ELR (cell line): ENCODE results near the gene RMND5A.

Source experiments
- DNase-seq: peaks from one replicate; pipeline ENCODE4 v3.0.0-alpha.2; 2015; ENCODE audit warnings: low read depth

Gene RMND5A

DNA sequence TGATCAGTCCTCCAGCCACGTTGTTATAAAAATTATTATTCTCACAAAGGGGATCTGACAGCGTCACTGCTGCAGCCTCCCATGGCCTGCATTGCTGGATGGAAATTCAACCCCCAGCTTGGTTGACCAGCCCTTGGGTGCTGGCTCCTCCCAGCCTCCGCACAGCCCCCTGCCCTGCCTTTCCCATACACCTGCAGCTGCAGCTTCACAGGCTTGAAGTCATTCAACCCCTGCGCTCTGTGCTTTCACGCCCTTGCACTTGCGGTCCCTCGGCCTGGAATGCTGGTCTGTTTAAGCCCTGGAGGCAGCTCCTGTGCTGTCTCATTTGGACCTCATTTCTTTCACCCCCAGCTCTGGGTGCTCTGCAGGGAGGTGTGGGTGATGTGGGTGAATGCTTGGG is 71.5 kb downstream of the RMND5A start:
- no peak for DNase-seq

DNA sequence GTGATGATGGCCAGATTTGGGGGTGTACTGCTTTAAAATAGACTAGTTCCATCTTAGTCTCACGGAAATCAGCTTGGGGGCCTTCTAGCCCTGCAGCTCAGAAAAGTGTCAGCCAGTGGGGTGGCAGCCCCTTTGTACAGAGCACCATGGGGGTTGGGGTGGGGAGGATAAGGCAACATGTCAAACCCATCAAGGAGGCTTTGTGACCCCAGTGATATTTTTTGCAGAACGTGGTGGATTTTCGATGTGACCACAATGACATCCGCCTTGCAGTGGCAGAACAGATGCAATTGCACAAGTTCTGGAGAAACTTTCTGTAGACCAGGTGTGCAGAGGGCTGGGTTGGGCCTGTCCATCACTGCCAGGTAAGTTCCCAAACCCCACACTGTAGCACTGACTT is 73.7 kb downstream of the RMND5A start:
- no peak for DNase-seq

DNA sequence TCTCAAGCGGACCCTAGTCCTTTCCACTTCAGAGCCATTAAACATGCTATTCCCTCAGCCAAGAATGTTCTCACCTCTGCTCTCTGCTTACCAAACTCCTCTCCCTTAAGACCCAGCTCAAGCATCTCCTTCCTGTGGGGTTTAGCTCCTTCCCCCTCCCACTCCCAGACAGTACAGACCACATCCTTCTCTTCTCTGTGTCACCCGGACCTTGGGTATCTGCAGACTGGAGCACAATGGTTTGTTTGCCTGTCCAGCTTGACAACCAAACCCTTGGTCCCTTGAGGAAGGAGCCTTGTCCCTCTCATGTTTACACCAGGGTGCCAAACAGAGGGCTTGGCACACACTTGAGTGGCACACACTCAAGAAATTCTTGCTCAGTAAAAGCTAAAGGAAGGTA is 74.8 kb downstream of the RMND5A start:
- no peak for DNase-seq

DNA sequence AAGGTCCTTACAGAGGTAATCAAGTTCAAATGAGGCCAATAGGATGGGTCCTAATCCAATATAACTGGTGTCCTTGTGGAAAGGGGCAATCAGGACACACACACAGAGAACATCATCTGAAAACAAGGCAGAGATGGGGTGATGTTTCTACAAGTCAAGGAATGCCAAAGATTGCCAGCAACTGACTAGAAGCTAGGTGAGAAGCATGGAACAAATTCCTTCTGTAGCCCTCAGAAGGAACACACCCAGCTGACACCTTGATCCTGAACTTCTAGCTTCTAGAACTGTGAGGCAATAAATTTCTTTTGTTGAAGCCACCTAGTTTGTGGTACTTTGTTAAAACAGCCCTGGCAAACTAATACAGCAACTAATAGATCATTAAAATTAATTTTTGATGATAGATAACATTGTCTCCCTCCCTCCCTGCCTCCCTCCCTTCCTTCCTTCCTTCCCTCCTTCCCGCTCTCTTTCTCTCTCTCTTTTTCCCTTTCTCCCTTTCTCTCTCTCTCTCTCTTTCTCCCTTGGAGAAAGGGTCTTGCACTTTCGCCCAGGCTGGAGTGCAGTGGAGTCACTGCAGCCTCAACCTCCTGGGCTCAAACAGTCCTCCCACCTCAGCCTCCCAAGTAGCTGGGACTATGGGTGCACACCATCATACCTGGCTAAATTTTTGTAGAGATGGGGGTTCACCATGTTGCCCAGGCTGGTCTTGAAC is 80.9 kb downstream of the RMND5A start:
- DNase-seq = no peak

DNA sequence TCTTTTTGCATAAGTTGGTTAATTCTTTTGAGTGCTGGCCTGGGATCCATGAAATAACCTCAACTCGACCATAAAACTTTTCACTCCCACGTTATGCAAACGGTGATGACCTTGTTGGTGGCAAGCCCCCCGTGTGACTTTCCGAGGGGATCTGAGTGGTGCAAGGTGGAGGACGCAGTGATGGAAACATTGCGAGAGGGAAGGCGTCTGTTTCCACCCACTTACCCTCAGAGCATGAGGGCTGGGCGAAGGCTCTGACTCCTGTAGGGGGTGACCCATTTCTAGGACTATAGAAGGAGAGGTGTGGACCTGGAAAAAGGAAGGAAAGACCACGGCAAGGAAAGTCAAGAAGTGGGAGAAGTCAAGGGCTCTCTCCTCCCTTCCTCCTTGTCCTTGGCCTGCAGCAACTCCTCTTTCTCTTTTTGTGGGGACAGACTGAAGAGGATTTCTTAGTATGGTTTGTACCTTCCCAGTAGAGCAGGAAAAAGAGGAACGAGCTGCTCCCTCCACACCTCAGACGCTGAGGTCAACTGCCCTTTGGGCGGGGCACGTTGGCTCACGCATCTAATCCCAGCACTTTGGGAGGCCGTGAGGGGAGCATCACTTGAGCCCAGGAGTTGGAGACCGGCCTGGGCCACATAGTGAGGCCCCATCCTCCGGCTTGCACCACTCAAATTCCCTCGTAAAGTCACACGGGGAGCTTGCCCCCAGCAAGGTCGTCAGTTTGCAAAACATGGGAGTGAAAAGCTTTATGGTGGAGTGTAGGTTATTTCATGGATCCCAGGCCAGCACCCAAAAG is 86.2 kb downstream of the RMND5A start:
- no peak for DNase-seq

DNA sequence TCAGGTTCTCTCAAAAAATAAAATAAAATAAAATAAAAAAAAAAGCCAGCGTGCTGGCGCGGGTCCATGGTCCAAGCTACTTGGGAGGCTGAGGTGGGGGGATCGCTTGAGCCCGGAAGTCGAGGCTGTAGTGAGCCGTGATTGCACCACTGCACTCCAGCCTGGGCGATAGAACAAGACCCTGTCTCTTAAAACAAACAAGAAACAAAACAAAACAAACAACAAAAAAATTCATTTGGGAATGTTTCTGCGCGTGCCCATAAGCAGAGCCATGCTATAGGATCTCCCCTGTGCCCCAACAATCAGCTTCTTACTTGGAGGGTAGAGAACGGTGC is 87.0 kb downstream of the RMND5A start:
- DNase-seq = no peak

DNA sequence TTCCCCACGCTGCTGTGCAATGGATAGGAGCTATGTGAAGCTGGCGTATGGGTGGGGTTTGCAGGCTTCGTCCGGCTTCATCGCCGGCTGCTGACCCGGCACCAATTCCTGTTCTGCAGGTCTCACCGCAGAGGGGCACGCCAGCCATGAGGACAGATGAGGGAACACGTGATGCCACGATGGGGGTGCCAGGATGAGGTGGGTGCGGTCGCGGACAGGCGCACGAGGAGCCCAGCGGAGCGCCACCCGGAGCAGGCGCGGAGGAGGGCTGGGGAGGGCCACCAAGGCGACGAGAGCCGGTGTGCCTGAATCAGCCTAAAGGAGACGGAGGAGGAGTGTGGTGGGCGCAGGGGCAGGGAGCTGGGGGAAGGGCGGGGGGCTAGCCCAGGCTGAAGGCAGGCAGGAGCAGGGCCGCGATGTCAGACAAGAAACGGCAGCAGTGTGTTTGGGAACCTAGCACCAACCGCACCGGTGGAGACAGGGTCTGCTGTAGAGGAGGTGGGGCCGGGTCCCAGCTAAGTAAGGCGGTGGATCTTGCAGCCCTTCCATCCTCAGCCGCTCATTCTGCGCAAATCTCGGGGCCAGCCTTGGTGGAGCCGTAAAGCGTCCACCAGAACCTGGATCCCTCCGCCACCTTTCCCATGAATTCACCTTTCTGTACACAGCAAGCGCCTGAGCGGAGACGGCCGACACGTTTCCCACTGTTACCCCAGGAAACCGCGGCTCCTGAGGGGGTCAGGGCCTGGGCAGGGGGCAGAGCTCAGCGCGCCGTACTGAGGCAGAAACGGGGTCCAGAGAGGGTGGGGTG is 87.6 kb downstream of the RMND5A start:
- DNase-seq = peak; percentile 57

DNA sequence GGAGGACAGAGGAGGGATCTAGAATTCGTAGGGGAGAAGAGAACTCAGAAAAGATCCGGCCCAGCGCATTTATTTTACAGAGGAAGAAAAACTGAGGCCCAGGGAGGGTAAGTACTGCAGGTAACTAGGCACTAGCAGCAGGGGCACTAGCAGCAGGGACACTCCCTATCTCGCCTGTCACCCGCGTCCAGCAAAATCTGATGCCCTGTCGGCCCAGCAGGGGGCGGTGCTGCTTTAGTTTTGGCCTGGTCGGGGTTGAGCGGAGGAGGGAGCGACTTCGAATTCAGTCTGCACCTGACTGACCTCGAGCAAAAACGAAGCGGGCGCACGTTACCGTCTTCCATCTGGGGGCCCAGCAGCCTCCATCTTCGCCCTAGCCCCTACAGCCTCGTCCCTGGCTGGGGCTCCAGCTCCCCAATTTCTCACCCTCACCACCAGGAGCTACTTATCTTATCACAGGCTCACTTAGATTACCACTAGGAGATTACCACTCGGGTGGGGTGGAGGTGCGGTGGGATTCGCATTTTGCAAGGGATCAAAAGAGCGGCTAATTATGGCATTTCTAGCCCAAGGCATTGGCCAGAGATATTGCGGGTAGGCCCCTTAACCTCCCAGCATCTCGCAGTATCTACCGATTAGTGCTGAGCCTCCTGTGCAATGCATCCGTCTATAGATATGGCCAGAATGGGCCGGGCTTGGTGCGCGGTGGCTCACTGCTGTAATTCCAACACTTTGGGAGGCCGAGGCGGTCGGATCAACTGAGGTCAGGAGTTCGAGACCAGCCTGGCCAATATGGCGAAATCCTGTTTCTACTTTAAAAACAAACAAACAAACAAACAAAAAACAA is 88.4 kb downstream of the RMND5A start:
- peak; percentile 82 for DNase-seq

DNA sequence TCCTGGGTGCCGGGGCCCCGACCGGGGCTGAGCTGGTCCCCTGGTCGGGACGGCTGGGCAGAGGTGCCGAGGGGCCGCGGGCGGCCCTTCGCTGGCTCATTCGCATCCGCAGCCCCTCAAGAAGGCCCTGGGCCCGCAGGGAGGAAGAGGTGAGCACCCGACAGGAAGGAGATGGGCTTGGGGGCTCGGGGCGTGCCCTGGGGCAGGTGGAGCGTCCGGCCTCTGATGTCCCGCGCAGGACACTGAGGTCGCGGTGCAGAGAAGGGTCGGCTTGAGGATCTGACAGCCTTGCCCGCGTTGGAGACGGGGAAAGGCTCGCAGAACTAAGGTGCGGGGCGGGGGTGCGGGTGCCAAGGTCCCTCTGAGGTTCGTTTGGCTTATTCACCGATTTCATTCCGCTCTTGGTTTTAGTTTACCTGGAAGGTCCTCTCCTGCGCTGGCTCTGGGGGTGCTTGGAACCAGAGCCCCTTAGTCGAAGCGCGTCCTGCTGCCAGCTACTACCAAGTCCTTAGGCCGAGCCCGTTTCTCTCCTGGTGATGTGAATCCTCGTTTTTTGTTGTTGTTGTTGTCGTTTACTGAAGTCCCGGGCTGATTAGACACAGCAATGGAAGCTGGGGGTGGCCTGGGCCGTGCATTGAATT is 89.5 kb downstream of the RMND5A start:
- DNase-seq = no peak

DNA sequence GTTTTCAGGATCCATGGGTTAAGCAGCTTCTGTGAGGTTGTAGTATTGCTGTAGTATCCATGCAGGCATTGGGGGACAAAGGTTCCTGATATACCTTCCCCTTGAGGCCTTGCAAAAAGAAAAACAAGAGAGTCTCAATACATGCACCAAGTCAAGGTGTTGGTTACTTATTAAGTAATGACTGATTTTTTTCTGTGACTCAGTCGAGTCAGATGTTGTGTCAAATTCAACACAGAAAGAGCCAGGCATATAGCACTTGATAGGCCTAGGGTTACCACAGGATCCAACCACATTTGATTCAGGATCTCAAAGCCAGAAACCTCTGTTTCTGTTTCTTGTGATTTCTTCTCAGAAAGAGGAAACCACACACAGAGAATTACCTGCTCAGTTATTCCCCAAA is 95.5 kb downstream of the RMND5A start:
- DNase-seq = no peak

DNA sequence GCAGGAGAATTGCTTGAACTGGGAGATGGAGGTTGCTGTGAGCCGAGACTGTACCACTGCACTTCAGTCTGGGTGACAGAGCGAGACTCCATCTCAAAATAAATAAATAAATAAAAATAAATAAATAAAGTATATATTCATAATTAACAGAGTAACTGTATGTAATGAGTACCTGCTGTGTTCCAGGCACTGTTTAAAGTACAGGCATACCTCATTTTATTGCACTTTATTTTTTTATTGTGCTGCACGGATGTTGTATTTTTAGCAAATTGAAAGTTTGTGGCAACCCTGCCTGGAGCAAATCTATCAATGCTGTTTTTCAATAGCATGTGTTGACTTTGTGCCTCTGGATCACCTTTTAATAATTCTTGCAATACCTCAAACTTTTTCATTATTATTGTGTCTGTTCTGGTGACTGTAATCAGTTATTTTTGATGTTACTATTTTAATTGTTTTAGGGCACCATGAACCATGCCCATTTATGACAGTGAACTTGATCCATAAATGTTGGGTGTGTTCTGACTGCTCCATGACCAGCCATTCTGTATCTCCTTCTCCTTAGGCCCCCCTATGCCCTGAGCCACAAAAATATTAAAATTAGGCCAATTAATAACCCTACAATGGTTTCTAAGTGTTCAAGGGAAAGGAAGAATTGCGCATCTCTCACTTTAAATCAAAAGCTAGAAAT is 98.2 kb downstream of the RMND5A start:
- no peak for DNase-seq

DNA sequence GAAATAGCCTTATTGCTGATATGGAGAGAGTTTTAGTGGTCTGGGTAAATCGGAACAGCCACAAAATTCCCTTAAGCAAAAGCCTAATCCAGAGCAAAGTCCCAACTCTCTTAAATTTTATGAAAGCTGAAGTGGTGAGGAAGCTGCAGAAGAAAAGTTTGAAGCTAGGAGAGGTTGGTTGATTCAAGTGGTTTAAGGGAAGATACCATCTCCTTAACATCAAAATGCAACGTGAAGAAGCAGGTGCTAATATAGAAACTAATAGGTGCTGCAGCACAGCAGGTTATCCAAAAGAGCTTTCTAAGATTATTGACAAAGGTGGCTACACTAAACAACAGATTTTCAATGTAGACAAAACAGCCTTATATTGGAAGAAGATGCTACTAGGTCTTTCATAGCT is 98.9 kb downstream of the RMND5A start:
- DNase-seq = no peak

DNA sequence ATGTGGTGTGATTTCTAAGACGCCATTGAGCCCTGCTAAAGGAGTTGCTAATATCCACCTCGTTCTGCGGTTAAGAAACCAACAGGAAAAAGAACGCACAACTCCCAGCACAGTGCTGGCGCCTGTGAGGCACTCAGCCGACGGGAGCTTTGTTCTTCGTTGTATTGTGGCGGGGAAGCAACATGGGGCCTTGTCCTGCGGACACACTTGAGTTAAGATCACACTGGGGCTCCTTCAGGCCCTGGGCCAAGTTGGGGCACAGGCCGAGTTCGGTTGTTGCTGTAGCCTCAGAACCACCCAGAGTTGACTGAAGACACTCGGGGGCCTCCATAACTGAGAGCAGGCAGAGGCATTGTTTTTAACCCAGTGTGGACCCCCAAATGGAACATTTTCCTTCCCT is 101.2 kb downstream of the RMND5A start:
- no peak for DNase-seq

DNA sequence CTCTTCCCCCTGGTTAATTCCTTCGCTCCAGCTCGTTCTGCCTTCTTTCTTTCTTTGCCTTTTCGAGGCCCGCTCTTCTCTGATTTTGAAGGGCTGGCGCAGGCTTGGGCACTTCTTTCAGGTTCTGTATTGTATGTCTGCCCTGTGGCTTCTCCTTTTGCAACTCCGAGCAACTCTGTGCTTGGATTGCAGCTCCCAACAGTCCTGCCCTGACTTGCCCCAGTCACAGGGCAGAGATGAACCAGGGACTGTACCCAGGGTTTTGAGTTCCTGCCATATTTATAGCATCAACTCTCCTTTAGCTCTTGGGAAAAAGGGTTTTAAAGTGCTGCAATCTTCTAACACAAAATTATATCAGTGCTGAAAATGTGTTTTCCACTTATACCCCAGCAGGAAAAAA is 101.8 kb downstream of the RMND5A start:
- no peak for DNase-seq

DNA sequence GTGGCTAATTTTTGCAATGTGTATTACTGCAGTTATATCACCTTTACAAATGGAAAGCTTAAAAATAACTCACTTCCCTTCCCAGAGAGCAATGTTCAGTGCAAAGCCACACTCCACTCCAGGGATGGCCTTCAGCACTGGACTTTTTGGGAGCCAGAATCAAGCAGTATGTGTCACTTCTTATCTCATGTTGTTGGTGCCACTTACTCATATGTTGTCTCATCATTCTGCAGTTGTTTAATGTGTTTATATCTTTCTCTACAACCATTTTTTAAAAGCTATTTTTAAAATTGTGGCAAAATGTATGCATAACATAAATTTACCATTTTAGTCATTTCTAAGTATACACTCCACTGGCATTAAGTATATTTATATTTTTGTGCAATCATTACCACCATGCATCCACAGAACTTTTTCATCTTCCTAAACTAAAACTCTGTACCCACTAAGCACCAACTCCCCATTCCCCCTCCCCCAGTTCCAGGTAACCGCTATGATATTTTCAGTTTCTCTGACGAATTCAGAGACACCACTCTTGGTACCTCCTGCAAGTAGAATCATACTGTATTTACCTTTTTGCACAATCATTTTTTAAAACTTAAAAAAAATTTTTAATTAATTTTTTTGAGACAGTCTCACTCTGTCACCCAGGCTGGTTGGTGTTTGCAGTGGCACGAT is 102.7 kb downstream of the RMND5A start:
- DNase-seq = no peak

DNA sequence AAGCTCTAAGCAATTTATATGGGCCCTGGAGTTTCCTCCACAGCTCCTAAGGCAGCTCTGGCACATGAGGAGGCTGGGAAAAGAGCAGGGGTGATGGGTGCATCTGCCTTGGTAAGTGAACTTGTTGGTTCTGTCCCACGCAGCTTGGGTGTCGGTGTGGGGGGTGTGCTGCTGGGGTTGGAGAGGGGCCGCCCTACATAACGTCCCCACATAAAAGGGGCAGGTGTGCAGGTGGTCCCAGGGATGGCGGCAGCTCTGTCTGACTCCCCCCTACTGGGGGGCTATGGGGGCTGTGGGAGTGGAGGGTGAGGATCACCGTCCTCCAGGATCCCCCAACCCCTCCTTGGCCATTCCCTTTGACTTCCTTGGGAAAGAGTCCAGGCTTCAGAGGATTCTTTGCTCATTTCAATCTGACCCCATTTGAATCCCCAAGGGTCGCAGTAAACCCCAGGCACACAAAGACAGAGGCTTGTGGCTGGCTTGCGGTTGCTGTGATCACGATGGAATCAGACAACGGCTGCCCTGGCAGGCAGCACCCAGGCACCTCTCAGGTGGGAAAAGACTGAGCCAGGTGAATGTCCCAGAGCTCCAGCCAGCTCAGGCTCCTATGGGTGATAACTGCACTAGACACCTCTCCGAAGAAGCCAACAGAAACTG is 105.1 kb downstream of the RMND5A start:
- no peak for DNase-seq

DNA sequence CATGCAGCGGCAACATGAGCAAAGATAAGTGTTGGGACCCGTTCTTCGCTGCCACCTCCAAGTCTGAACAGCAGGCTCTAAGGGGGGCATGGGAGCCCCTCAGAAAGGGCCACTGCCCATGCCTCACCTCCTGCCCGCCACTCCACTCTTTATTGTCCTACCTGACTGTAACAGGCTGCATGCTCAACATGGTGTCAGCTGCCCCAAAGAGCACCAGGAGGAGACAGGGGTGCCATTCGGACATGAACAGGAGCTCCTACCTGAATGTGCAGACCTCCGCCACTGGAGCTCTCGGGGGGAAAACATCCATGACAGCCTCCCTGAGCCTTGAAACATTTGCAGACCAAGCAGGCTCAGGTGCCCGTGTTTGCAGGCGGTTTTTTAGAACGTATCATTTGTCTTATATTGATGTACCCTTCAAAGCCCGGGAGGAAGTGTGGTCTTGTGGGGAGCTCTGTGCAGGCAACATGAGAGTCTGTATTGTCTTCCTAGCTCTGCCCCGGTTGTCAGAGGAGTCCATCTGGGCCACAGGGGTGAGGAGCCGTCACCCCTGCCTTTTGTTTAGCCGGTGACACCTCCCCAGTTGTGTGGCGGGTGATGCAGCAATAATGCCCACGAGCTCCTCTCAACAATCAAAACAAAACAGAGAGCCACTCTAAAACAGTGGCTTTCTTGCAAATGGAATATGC is 105.7 kb downstream of the RMND5A start:
- DNase-seq = no peak

DNA sequence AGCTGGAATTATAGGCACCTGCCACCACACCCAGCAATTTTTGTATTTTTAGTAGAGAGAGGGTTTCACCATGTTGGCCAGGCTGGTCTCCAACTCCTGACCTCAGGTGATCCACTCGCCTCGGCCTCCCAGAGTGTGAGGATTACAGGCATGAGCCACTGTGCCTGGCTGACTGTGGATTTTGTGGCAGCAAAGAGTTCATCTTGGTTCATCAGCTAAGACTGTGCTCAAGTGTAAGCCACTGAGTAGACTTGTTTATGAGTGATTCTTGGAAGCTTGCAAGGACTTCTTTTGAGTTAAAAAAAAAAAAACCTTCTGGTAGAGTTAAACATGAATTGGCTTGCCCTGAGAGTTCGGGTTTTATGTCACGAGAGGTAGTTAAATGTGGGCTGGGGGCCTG is 106.9 kb downstream of the RMND5A start:
- no peak for DNase-seq
